GM12873 (cell line): ENCODE measurements around the gene DDX27.
A peak's percentile ranks its signal among the peaks of the same experiment; 100 is the strongest.

Experiments used
- TF ChIP-seq, protein P1 (sequence below): IDR thresholded peaks from 2 replicates; pipeline ENCODE4 v1.5.1; 2012; ENCODE audit warnings: low read depth, mild to moderate bottlenecking, moderate library complexity, low read length, control low read depth; ENCODE audit not compliant: insufficient read depth; ENCODE audit errors: missing control alignments

Gene DDX27

DNA sequence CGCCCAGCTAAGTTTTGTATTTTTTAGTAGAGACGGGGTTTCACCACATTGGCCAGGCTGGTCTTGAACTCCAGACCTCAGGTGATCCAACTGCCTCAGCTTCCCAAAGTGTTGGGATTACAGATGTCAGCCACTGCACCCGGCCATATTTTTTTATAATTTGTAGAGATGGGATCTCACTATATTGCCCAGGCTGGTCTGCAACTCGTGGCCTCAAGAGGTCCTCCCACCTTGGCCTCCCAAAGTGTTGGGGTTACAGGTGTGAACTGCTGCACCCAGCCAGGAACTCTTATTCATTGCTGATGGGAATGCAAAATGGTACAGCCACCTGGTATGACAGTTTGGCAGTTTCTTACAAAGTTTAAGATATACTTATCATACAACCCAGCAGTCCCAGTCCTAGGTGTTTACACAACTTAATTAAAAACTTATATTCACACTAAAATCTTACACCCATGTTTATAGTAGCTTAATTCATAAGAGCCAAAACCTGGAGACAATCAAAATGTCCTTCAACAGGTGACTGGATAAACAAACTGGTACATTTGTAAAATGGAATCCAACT, 19.4 kb upstream of the DDX27 start:
- TF ChIP-seq, protein P1, sequence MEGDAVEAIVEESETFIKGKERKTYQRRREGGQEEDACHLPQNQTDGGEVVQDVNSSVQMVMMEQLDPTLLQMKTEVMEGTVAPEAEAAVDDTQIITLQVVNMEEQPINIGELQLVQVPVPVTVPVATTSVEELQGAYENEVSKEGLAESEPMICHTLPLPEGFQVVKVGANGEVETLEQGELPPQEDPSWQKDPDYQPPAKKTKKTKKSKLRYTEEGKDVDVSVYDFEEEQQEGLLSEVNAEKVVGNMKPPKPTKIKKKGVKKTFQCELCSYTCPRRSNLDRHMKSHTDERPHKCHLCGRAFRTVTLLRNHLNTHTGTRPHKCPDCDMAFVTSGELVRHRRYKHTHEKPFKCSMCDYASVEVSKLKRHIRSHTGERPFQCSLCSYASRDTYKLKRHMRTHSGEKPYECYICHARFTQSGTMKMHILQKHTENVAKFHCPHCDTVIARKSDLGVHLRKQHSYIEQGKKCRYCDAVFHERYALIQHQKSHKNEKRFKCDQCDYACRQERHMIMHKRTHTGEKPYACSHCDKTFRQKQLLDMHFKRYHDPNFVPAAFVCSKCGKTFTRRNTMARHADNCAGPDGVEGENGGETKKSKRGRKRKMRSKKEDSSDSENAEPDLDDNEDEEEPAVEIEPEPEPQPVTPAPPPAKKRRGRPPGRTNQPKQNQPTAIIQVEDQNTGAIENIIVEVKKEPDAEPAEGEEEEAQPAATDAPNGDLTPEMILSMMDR, result no peak

DNA sequence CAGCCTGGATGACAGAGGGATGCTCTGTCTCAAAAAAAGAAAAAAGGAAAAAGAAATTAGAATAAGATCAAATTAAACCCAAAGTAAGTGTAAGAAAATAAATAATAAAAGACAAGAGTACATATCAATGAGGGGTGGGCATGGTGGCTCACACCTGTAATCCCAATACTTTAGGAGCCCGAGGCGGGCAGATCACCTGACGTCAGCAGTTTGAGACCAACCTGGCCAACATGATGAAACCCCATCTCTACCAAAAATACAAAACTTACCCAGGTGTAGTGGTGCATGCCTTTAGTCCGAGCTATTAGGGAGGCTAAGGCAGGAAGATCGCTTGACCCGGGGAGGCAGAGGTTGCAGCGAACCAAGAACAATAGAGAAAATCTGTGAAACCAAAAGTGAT, 16.2 kb upstream of the DDX27 start:
- TF ChIP-seq, protein P1, result no peak

DNA sequence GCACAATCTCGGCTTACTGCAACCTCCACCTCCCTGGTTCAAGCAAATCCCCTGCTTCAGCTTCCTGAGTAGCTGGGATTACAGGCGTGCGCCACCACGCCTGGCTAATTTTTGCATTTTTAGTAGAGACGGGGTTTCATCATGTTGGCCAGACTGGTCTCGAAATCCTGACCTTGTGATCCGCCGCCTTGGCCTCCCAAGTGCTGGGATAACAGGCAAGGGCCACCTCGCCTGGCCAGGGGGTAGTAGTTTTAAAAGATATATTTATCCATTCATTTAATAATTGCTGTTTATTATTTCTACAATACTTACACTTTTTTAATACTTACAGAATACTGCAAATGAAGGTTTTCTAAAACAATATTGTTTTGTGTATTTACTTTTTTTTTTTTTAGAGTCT, 15.5 kb upstream of the DDX27 start:
- TF ChIP-seq, protein P1, result no peak

DNA sequence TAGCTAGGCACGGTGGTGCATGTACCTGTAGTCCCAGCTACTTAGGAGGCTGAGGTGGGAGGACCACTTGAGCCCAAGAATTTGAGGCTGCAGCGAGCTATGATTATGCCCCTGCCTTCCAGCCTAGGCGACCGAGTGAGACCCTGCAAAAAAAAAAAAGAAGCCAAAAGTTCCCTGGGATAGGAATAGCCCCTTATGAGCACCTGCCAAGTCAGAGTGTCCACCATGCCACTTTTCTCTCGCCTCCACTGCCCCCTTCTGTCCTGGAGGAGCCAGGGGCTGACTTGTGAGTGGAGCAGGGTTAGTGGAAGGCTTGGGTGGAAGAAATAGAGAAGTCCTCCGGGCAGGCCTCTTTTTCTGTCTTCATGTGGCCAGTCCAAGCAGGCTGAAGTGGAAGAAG, 12.1 kb upstream of the DDX27 start:
- TF ChIP-seq, protein P1, result peak; percentile 36

DNA sequence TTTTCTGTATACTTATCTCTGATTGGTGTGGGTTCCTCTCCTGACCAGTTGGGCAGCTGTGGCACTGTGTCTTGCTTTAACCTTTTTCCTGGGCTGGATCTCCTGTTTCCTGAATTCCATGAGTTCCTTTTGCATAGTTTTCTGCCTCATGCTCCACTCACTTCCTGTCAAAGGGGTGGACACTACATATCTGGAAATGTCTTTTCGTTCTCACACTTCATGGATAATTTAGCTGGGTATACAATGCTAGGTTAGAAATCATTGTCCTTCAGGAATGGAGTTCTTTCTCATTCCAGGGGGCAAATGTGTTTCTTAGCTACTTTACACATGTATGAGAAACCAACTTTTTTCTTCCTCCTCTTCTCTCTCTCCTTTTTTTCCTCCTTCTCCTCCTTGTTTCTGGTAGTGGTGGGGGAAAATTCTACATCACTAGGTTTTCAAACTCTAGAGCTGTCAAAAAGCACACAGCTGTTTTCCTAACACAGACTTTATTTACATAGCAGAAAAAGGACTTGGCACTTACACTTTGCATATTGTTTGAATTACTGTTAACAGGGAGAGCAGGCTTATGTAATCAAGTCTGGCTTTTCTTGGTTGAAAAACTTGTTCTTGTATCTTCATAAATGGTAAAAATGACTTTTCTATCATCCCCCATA, 9.0 kb upstream of the DDX27 start:
- TF ChIP-seq, protein P1, result no peak

DNA sequence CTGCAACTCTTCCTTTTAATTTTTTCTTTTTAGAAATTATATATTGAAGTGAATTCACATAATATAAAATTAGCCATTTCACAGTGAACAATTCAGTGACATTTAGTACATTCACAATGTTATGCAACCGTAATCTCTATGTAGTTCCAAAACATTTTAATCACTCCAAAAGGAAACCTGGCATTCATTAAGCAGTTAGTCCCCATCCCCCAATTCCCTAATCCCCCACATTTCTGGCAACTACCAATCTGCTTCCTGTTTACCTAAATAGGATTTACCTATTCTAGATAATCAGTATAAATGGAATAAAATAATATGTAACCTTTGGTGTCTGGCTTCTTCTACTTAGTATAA, 8.5 kb upstream of the DDX27 start:
- TF ChIP-seq, protein P1, result no peak

DNA sequence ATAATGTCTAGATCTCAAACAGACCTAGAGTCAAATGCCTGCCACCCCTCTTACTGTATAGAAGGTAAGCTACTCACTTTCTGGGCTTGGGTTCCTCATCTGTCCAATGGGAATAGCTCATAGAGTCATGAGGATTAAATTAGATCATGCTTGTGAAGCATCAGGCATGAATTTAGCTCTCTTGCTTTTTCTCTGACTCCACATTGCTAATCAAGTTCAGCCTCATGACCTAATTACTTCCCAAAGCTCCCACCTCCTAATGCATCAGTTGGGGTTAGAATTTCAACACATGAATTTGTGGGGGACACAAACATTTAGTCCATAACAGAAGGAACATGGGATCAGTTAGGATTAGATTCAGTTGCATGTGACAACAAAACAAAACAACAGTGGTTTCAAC, 4.6 kb upstream of the DDX27 start:
- TF ChIP-seq, protein P1, result no peak

DNA sequence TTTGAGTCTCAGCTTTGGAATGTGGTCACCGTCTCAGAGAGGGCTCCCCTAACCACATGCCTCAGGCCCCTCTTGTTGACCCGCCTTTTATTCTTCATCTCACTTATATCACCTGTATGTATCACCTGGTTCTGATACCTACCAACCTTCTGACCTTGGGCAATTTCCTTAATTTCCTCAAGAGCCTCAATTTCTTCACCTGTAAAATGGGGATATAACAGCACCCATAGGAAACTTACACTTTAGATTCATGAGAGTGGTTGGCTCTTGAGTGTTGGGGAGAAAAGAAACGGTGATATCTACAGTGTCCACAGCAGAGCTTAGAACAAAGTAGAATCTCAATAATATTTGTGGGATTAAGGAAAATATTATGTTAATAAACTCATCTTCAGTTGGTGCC, 4.0 kb upstream of the DDX27 start:
- TF ChIP-seq, protein P1, result no peak
